HG02642 (cell line): ENCODE results near the gene PTER.

ENCODE experiments used
- ATAC-seq: cut with Tn5 transposase; IDR thresholded peaks from one replicate; pipeline ENCODE4 v1.9.1; 2021; ENCODE audit warnings: mild to moderate bottlenecking; ENCODE audit not compliant: unreplicated experiment, poor library complexity

PTER gene

GRCh38 chr10:16527452-16527851, 90.6 kb downstream of the PTER start:
- no peak for ATAC-seq

DNA sequence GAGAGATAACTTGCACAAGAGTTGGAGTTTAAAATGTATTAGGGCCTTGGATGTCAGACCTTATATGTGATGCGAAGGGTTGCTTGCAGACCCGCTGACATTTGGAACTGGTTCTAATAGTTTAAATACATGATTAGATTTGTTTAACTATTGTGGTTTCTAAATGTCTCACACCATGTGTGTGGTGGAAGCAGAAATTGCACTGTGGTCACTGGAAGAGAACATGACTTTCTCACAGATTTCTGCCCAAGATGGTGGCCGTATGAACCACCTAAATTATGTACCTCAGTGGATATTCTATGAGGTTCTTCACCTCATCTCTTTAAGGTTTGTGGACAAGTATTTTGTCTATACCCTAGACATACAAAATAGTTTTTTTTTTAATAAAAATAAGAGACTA, 93.0 kb downstream of the PTER start:
- no peak for ATAC-seq

- no peak for ATAC-seq
Measured at GRCh38 chr10:16536155-16536554, 99.3 kb downstream of the PTER start.

GRCh38 chr10:16544099-16544498, 107.3 kb downstream of the PTER start:
- no peak for ATAC-seq

- ATAC-seq = no peak
Measured at GRCh38 chr10:16544591-16544990, 107.8 kb downstream of the PTER start.

DNA sequence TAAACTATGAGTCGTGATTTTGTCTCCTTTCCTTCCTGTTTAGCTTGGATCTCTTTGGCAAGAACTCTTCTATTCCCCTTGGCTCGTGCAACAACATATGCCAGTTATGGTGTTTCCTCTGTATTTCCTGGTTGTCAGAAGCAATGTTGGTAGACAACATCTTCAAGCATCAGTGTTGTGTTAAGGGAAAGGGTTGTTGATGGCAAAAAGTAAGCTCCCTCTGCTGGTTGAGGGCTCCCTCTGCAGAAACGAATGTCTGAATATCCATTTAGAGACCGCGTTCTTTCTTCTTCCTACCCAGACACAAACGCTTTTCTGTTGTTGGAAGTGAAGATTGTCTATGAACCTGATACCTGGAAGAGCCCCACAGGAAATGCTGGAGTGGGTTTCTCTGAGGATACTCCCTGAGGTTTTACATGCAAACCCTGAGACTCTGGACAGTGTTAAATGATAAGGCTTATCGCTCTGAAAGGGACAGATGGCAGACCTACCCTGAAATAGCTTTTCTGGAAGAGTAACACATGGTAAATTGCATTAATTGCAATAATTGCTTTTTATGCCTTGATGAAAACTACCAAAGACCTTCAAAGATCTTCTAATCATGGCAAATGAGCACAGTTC, 108.4 kb downstream of the PTER start:
- ATAC-seq = no peak

DNA sequence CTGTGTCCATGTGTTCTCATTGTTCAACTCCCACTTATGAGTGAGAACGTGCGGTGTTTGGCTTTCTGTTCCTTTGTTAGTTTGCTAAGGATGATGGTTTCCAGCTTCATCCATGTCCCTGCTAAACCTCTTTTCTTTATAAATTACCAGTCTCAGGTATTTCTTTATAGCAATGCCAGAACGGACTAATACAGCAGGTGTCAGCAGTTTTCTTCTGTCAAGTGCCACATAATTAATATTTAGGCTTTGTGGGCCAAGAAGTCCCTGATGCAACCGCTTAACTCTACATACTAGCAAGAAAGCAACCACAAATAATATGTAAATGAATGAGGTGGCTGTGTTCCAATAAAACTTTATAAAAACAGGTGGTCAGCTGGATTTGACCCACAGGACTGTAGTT, 111.2 kb downstream of the PTER start:
- ATAC-seq = no peak

GRCh38 chr10:16559236-16559773, 122.5 kb downstream of the PTER start:
- no peak for ATAC-seq

- no peak for ATAC-seq
Measured at GRCh38 chr10:16562891-16563290, 126.1 kb downstream of the PTER start.
